Measurements from ENCODE around the gene RPL22. TPM values are rescaled to one million over a fixed set of nuclear protein-coding genes. Genes with fewer than 3 reads are reported as not detected.

Gene RPL22
- total and polyA plus RNA-seq, 2 of the 8 experiments (the other 6 are each of a cell fraction or from before 2014, with no cell fraction given) = 133 to 521 TPM

GRCh38 chr1:6152882-6153281 lies 46.5 kb downstream of the RPL22 start:
- no peak overlapping the region for H3K14ac ChIP-seq (ENCODE audit: insufficient read length)
- DNase-seq (ENCODE audit: low read depth in 1 of 2, low spot score in 2 of 2) (no peak), FAIRE-seq (no peak)
- H3K23ac ChIP-seq (ENCODE audit: insufficient read length) = no peak overlapping the region
- H3K36me3 ChIP-seq (ENCODE audit: control insufficient read depth in 2 of 4, insufficient read depth in 4 of 4, low read length in 3 of 4) = no peaks in the 10 kb centered on the region
- H3K18ac ChIP-seq (ENCODE audit: extremely low read depth, low read length) = no peak overlapping the region
- H2BK20ac ChIP-seq (ENCODE audit: low read length) = no peak overlapping the region
- H4K5ac ChIP-seq (ENCODE audit: insufficient read length, low read depth, low read length) = no peak overlapping the region
- H3K9me3 ChIP-seq (ENCODE audit: insufficient read depth in 2 of 2, low read depth in 1 of 2, low read length in 1 of 2) = no peaks in the 10 kb centered on the region
- peaks cover 4 to 17% (median 16%) of the 10 kb centered on the region in 4 experiments for H3K27me3 ChIP-seq (replicated peaks in 1 of 4; ENCODE audit: control insufficient read depth in 3 of 4, extremely low read depth in 1 of 4, insufficient read depth in 3 of 4, low read length in 3 of 4)
- H2AK5ac ChIP-seq (ENCODE audit: low read depth, low read length) = no peak overlapping the region
- H3K27ac ChIP-seq (ENCODE audit: low read depth, low read length) = no peak overlapping the region
- no peaks in the 10 kb centered on the region for H3K79me2 ChIP-seq (ENCODE audit: control insufficient read depth in 1 of 2, insufficient read depth in 2 of 2, low read length in 2 of 2)
- no peak overlapping the region for H4K91ac ChIP-seq (replicated peaks; ENCODE audit: insufficient read length, low read length)
- POLR2A ChIA-PET (ENCODE audit: partially characterized antibody) = interaction anchor here (0.8 kb wide), 1 partner anchor 46 kb away, joined by 3 read pairs; no protein-coding TSS in a partner anchor
- H2BK12ac ChIP-seq (ENCODE audit: low read depth, low read length) = no peak overlapping the region
- CTCF ChIA-PET (ENCODE audit: partially characterized antibody) = interaction anchor here (0.8 to 3.0 kb wide), 10 partner anchors 8 to 118 kb away, joined by 3 to 12 read pairs (median 4); no protein-coding TSS in a partner anchor
- H3K23me2 ChIP-seq (ENCODE audit: low read depth, low read length) = peaks cover 11% of the 10 kb centered on the region
- peaks cover 0 to 10% of the 10 kb centered on the region in 2 experiments for H4K20me1 ChIP-seq (replicated peaks in 1 of 2; ENCODE audit: control insufficient read depth in 1 of 2, insufficient read depth in 2 of 2, low read length in 2 of 2)
- H2BK15ac ChIP-seq (ENCODE audit: low read length) = no peak overlapping the region
- no peak overlapping the region for H2BK120ac ChIP-seq (replicated peaks; ENCODE audit: low read depth, low read length)
- no peak overlapping the region for H3K4ac ChIP-seq (replicated peaks; ENCODE audit: insufficient read length, low read depth, low read length)
- 79% methylated on average over 7 of the region's 7 CpGs; no CpG with 5 or more reads in 1 of the 2 experiments for WGBS, 2 experiments (ENCODE audit: extremely low coverage in 1 of 2, insufficient coverage in 1 of 2, insufficient read length in 1 of 2, insufficient replicate concordance in 2 of 2, low coverage in 1 of 2, low lambda C conversion rate in 2 of 2, missing lambda C conversion rate in 1 of 2)
- no peaks in the 10 kb centered on the region for H3K79me1 ChIP-seq (ENCODE audit: low read depth, low read length)
- no peak overlapping the region for H3K56ac ChIP-seq (replicated peaks; ENCODE audit: insufficient read length, low read depth, low read length)
- H3K4me2 ChIP-seq (ENCODE audit: insufficient read depth in 1 of 2, low read depth in 2 of 2, low read length in 2 of 2) = no peak overlapping the region
- H3K9ac ChIP-seq (replicated peaks in 1 of 4; ENCODE audit: extremely low read depth in 1 of 4, low read depth in 3 of 4, low read length in 3 of 4) = no peak overlapping the region
- H2AFZ ChIP-seq (ENCODE audit: low read length) = no peak overlapping the region
- H3K4me3 ChIP-seq (ENCODE audit: extremely low read depth in 1 of 4, insufficient read depth in 2 of 4, low read depth in 3 of 4, low read length in 4 of 4) = no peak overlapping the region
- H4K8ac ChIP-seq (ENCODE audit: extremely low read depth, insufficient read depth, low read length) = no peak overlapping the region; the same call in 1 of the 2 replicates
- H2BK5ac ChIP-seq (ENCODE audit: low read depth, low read length) = no peak overlapping the region
- H3K4me1 ChIP-seq (replicated peaks in 1 of 4; ENCODE audit: control insufficient read depth in 3 of 4, insufficient read depth in 4 of 4, low read length in 3 of 4) = peaks cover 0 to 15% (median 4%) of the 10 kb centered on the region in 4 experiments; a peak in 4 of 7 replicates
- TF ChIP-seq POU5F1 (IDR thresholded peaks at IDR 0.05; ENCODE audit: low read depth, low read length) (no peak), RXRA (IDR thresholded peaks at IDR 0.05; ENCODE audit: insufficient read depth, low read depth, low read length) (no peak), CBX5 (IDR thresholded peaks at IDR 0.05; ENCODE audit: low read depth, low read length) (no peak), TCF12 (IDR thresholded peaks at IDR 0.05; ENCODE audit: low read depth, low read length) (no peak), JUND (IDR thresholded peaks at IDR 0.05; ENCODE audit: low read length) (no peak), MAX (IDR thresholded peaks at IDR 0.05) (no peak), YY1 (IDR thresholded peaks at IDR 0.05; ENCODE audit: low read depth, low read length) (no peak), CREB1 (IDR thresholded peaks at IDR 0.05) (no peak), SP1 (IDR thresholded peaks at IDR 0.05; ENCODE audit: low read depth, low read length) (no peak), EP300 (IDR thresholded peaks at IDR 0.05; ENCODE audit: borderline replicate concordance in 1 of 2, low read depth in 2 of 2, low read length in 2 of 2) (no peak), RAD21 (IDR thresholded peaks at IDR 0.05 in 1 of 2, conservative IDR thresholded peaks at IDR 0.05 in 1 of 2; ENCODE audit: low read depth in 2 of 2, low read length in 2 of 2) (no peak), ASH2L (IDR thresholded peaks at IDR 0.05; ENCODE audit: low read length) (no peak), SAP30 (IDR thresholded peaks at IDR 0.05; ENCODE audit: insufficient read depth, insufficient replicate concordance, low read length) (no peak), HDAC6 (IDR thresholded peaks at IDR 0.05; ENCODE audit: low read depth, low read length) (no peak)
